HCT116 (cell line): ENCODE data around the gene SMIM24. TPM values are rescaled to one million over a fixed set of nuclear protein-coding genes. Genes with fewer than 3 reads are reported as not detected.

Experiments used
- ATAC-seq: fragments of 200-7000 bp; cut with Tn5 transposase; 2 replicates; pipeline ENCODE4 v1.9.1; 2020; ENCODE audit warnings: mild to moderate bottlenecking, moderate library complexity
- BruUV-seq: library from RNA; stranded (reverse); fragments of 400-500 nt; replicated peaks from 2 replicates; lab custom pipeline; 2021; lab: Mats Ljungman, UMichigan
- CTCF ChIA-PET: fragments of 300-600 bp; sonication (Branson Sonifier 250); formaldehyde crosslinking; loops from one replicate; lab custom pipeline; 2021; ENCODE audit warnings: antibody characterized with exemption; lab: Charles Lee
- POLR2A ChIA-PET: fragments of 300-600, 350-600 bp; sonication (Branson Sonifier 250); formaldehyde crosslinking; loops from one replicate; lab custom pipeline; 2021; ENCODE audit warnings: antibody characterized with exemption; lab: Charles Lee
- RAD21 ChIA-PET, 2 experiments: fragments of 300-600 bp; sonication (Branson Sonifier 250); formaldehyde crosslinking; loops; one replicate each; lab custom pipeline; 2023; ENCODE audit warnings: low total read pairs in 2 of 2; ENCODE audit not compliant: uncharacterized antibody in 2 of 2, unreplicated experiment in 2 of 2, low non-redundant PET in 1 of 2; lab: Charles Lee
- DNase-seq: peaks from one replicate; pipeline ENCODE4 v3.0.0-alpha.2; 2010; ENCODE audit warnings: low read depth, low spot score
- H2AFZ ChIP-seq: fragments of 200-600 bp; shearing (Covaris generic), sonication (generic); 2 replicates; pipeline ENCODE4 v1.6.1; 2017; ENCODE audit warnings: low read depth, mixed run types, mixed read lengths, antibody characterized with exemption, low read length; ENCODE audit not compliant: poor library complexity, severe bottlenecking
- H3K27ac ChIP-seq: 2 replicates; pipeline ENCODE4 v1.5.1; 2012; ENCODE audit warnings: low read depth, low read length
- H3K27me3 ChIP-seq: fragments of 200-600 bp; sonication (generic); 2 replicates; pipeline ENCODE4 v1.6.1; 2016; ENCODE audit warnings: mixed run types, low read length, mixed read lengths; ENCODE audit not compliant: insufficient read depth
- H3K36me3 ChIP-seq, 2 experiments: fragments of 200-500 bp in 1 of 2; fragments of 200-600 bp in 1 of 2; sonication (Bioruptor generic) in 1 of 2; sonication (generic) in 1 of 2; 2 replicates each; pipeline versions ENCODE4 v1.5.1 to v1.6.1; 2014 to 2016; ENCODE audit warnings: low read length in 2 of 2, inconsistent platforms in 1 of 2, mixed read lengths in 1 of 2, mixed run types in 1 of 2; ENCODE audit not compliant: insufficient read depth in 2 of 2, control insufficient read depth in 1 of 2
- H3K4me1 ChIP-seq, 2 experiments: fragments of 200-600 bp in 1 of 2; sonication (generic) in 1 of 2; 2 replicates each; pipeline versions ENCODE4 v1.5.1 to v1.6.1; 2012 to 2017; ENCODE audit warnings: low read length in 2 of 2, inconsistent platforms in 1 of 2, mild to moderate bottlenecking in 1 of 2, mixed read lengths in 1 of 2, mixed run types in 1 of 2, moderate library complexity in 1 of 2; ENCODE audit not compliant: insufficient read depth in 2 of 2, control insufficient read depth in 1 of 2
- H3K4me2 ChIP-seq: fragments of 200-600 bp; sonication (generic); 2 replicates; pipeline ENCODE4 v1.6.1; 2017; ENCODE audit warnings: mixed run types, low read length, mixed read lengths
- H3K4me3 ChIP-seq, 2 experiments: fragments of 200-600 bp in 1 of 2; sonication (generic) in 1 of 2; replicated peaks in 1 of 2; 2 replicates each; pipeline ENCODE4 v1.5.1; 2011 to 2016; ENCODE audit warnings: low read length in 2 of 2, control low read depth in 1 of 2, low read depth in 1 of 2, mild to moderate bottlenecking in 1 of 2, mixed read lengths in 1 of 2, mixed run types in 1 of 2
- H3K79me2 ChIP-seq: fragments of 200-600 bp; sonication (generic); 2 replicates; pipeline ENCODE4 v1.6.1; 2017; ENCODE audit warnings: mild to moderate bottlenecking, mixed run types, low read length, moderate library complexity, mixed read lengths; ENCODE audit not compliant: insufficient read depth
- H3K9ac ChIP-seq: fragments of 200-600 bp; sonication (generic); 2 replicates; pipeline ENCODE4 v1.6.1; 2016; ENCODE audit warnings: low read length, mixed read lengths
- H3K9me2 ChIP-seq: fragments of 200-600 bp; sonication (generic), shearing (Covaris generic); 2 replicates; pipeline ENCODE4 v1.6.1; 2017; ENCODE audit warnings: mixed run types, mild to moderate bottlenecking, moderate library complexity; ENCODE audit not compliant: insufficient read depth
- H3K9me3 ChIP-seq, 2 experiments: fragments of 200-500 bp in 1 of 2; fragments of 200-600 bp in 1 of 2; sonication (Bioruptor generic) in 1 of 2; sonication (generic) in 1 of 2; 2 replicates each; pipeline ENCODE4 v1.6.1; 2014 to 2017; ENCODE audit warnings: low read length in 2 of 2, mixed read lengths in 2 of 2, inconsistent platforms in 1 of 2, low read depth in 1 of 2, mild to moderate bottlenecking in 1 of 2, mixed run types in 1 of 2, moderate library complexity in 1 of 2; ENCODE audit not compliant: control insufficient read depth in 1 of 2, insufficient read depth in 1 of 2
- H4K20me1 ChIP-seq: fragments of 200-600 bp; sonication (generic), shearing (Covaris generic); 2 replicates; pipeline ENCODE4 v1.6.1; 2017; ENCODE audit warnings: mixed run types, mild to moderate bottlenecking, moderate library complexity; ENCODE audit not compliant: insufficient read depth
- CBX3 ChIP-seq: IDR thresholded peaks from 2 replicates; pipeline ENCODE4 v1.6.1; 2012; ENCODE audit warnings: low read depth
- CEBPB ChIP-seq: IDR thresholded peaks from 2 replicates; pipeline ENCODE4 v1.6.1; 2012; ENCODE audit warnings: low read depth
- CTCF ChIP-seq, 3 experiments: fragments of 200-600 bp in 1 of 3; sonication (generic) in 1 of 3; IDR thresholded peaks in 2 of 3; conservative IDR thresholded peaks in 1 of 3; 2 replicates each; pipeline ENCODE4 v1.5.1; 2012 to 2017; ENCODE audit warnings: low read depth in 2 of 3, low read length in 2 of 3, antibody characterized with exemption in 1 of 3, borderline replicate concordance in 1 of 3, control low read depth in 1 of 3, mild to moderate bottlenecking in 1 of 3, mixed read lengths in 1 of 3, mixed run types in 1 of 3, moderate library complexity in 1 of 3; ENCODE audit not compliant: insufficient read depth in 1 of 3
- EGR1 ChIP-seq: IDR thresholded peaks from 2 replicates; pipeline ENCODE4 v1.6.1; 2012; ENCODE audit warnings: low read depth
- EZH2 ChIP-seq: fragments of 200-600 bp; sonication (generic); IDR thresholded peaks from 2 replicates; pipeline ENCODE4 v1.6.1; 2017; ENCODE audit warnings: antibody characterized with exemption, mixed run types
- EZH2phosphoT487 ChIP-seq: fragments of 200-600 bp; IDR thresholded peaks from 2 replicates; pipeline ENCODE4 v1.6.1; 2018; ENCODE audit warnings: antibody characterized with exemption, borderline replicate concordance
- JUND ChIP-seq: IDR thresholded peaks from 2 replicates; pipeline ENCODE4 v1.6.1; 2012
- MAX ChIP-seq: IDR thresholded peaks from 2 replicates; pipeline ENCODE4 v1.6.1; 2012
- POLR2AphosphoS5 ChIP-seq: IDR thresholded peaks from 2 replicates; pipeline ENCODE4 v1.6.1; 2011; ENCODE audit warnings: mild to moderate bottlenecking, low read depth, low read length, moderate library complexity
- RAD21 ChIP-seq: IDR thresholded peaks from 2 replicates; pipeline ENCODE4 v1.6.1; 2012; ENCODE audit warnings: low read depth, mild to moderate bottlenecking
- REST ChIP-seq: IDR thresholded peaks from 2 replicates; pipeline ENCODE4 v1.6.1; 2012; ENCODE audit warnings: low read depth
- SIN3A ChIP-seq: IDR thresholded peaks from 2 replicates; pipeline ENCODE4 v1.6.1; 2012; ENCODE audit warnings: low read depth
- SRF ChIP-seq: IDR thresholded peaks from 2 replicates; pipeline ENCODE4 v1.6.1; 2012; ENCODE audit warnings: low read depth
- TCF7L2 ChIP-seq: IDR thresholded peaks from 2 replicates; pipeline ENCODE4 v1.7.0; 2011; ENCODE audit warnings: borderline replicate concordance, inconsistent platforms; ENCODE audit not compliant: insufficient read depth, insufficient read length; ENCODE audit errors: extremely low read depth
- YY1 ChIP-seq: IDR thresholded peaks from 2 replicates; pipeline ENCODE4 v1.6.1; 2011; ENCODE audit warnings: low read length, low read depth, moderate library complexity, mild to moderate bottlenecking; ENCODE audit not compliant: insufficient replicate concordance; ENCODE audit errors: extremely low read depth
- ZBTB33 ChIP-seq: IDR thresholded peaks from 2 replicates; pipeline ENCODE4 v1.6.1; 2011; ENCODE audit warnings: mild to moderate bottlenecking, low read length, moderate library complexity; ENCODE audit not compliant: insufficient replicate concordance; ENCODE audit errors: extremely low read depth
- ZFX ChIP-seq: fragments of 450-650 bp; IDR thresholded peaks from 2 replicates; pipeline ENCODE4 v1.6.1; 2017
- ZNF274 ChIP-seq: fragments of 200-500 bp; sonication (Bioruptor generic); IDR thresholded peaks from 2 replicates; pipeline ENCODE4 v1.6.1; 2014; ENCODE audit warnings: mild to moderate bottlenecking, low read depth, low read length, inconsistent platforms
- intact Hi-C: fragments of 100-400 bp; cut with micrococcal nuclease; formaldehyde crosslinking; loops from 2 replicates; pipeline ENCODE4 v1.10.0; 2022
- total RNA-seq: library from RNA; stranded (reverse); gene quantifications from one replicate; pipeline ENCODE4 v1.2.1, GENCODE V29; 2021; ENCODE audit not compliant: unreplicated experiment

SMIM24 gene
- total RNA-seq, 1 experiment from 2014 or later, result not detected

- CTCF ChIA-PET, result no interaction called here
- TF ChIP-seq ZBTB33 (no peak), EZH2 (no peak), CBX3 (no peak), RAD21 (no peak), YY1 (no peak), MAX (no peak), CTCF (IDR thresholded peaks at IDR 0.05 in 2 of 3, conservative IDR thresholded peaks at IDR 0.05 in 1 of 3; ENCODE audit: borderline replicate concordance in 1 of 3, insufficient read depth in 1 of 3, low read depth in 2 of 3, low read length in 2 of 3) (no peak), EZH2phosphoT487 (no peak), EGR1 (no peak), TCF7L2 (no peak), ZFX (no peak), ZNF274 (no peak), SIN3A (no peak), CEBPB (no peak), POLR2AphosphoS5 (no peak), REST (no peak), JUND (no peak), SRF (no peak)
- TF ChIP-seq, all 23 proteins: peak for 0
- Histone ChIP-seq H4K20me1 (no peaks in the 10 kb centered on the region), H3K4me3 (no peak overlapping the region), H3K27ac (no peak overlapping the region), H3K4me2 (no peak overlapping the region), H2AFZ (no peak overlapping the region), H3K79me2 (no peaks in the 10 kb centered on the region), H3K9ac (no peak overlapping the region), H3K4me1 (peaks cover 0 to 7% of the 10 kb centered on the region in 2 experiments; a peak in 2 of 4 replicates), H3K36me3 (no peaks in the 10 kb centered on the region), H3K9me2 (no peaks in the 10 kb centered on the region), H3K9me3 (no peaks in the 10 kb centered on the region), H3K27me3 (peaks cover 9% of the 10 kb centered on the region; the same call in 1 of the 2 replicates)
- intact Hi-C loops, result no loop called here
- ATAC-seq (no peak), DNase-seq (no peak)
- ChIA-PET POLR2A (no interaction called here), RAD21 (no interaction called here)
- BruUV-seq, result no TSS peak
Measured at GRCh38 chr19:3475449-3475848, 4.9 kb downstream of the SMIM24 start.
